HEK293T (cell line): ENCODE measurements around the gene RASA3.

Experiments used
- CTCF ChIA-PET: fragments of 350-600 bp; formaldehyde crosslinking; extraction: SDS; loops from one replicate; lab custom pipeline; 2021; ENCODE audit warnings: antibody characterized with exemption, inconsistent platforms; lab: Yijun Ruan, JAX
- POLR2A ChIA-PET: fragments of 350-600 bp; formaldehyde crosslinking; extraction: SDS; loops from one replicate; lab custom pipeline; 2020; ENCODE audit warnings: antibody characterized with exemption, inconsistent platforms; lab: Yijun Ruan, JAX
- DNase-seq: peaks from one replicate; pipeline ENCODE4 v3.0.0; 2012; ENCODE audit warnings: mixed read lengths; ENCODE audit errors: extremely low spot score
- ARNT ChIP-seq: fragments of 450-650 bp; IDR thresholded peaks from 2 replicates; pipeline ENCODE4 v1.6.1; 2017; ENCODE audit warnings: mild to moderate bottlenecking
- BHLHE40 ChIP-seq: fragments of 450-650 bp; IDR thresholded peaks from 2 replicates; pipeline ENCODE4 v1.6.1; 2016; ENCODE audit warnings: mild to moderate bottlenecking, moderate library complexity, borderline replicate concordance
- CTBP1 ChIP-seq: fragments of 450-650 bp; IDR thresholded peaks from 2 replicates; pipeline ENCODE4 v1.6.1; 2016; ENCODE audit warnings: borderline replicate concordance
- ELF4 ChIP-seq: fragments of 450-650 bp; IDR thresholded peaks from 2 replicates; pipeline ENCODE4 v1.6.1; 2017; ENCODE audit warnings: antibody characterized with exemption
- FOXA1 ChIP-seq: fragments of 450-650 bp; IDR thresholded peaks from 2 replicates; pipeline ENCODE4 v1.6.1; 2016; ENCODE audit warnings: mild to moderate bottlenecking
- FOXK2 ChIP-seq: fragments of 450-650 bp; IDR thresholded peaks from 2 replicates; pipeline ENCODE4 v1.6.1; 2016; ENCODE audit warnings: mild to moderate bottlenecking
- FOXM1 ChIP-seq: fragments of 450-650 bp; IDR thresholded peaks from 2 replicates; pipeline ENCODE4 v1.6.1; 2017; ENCODE audit warnings: mild to moderate bottlenecking, borderline replicate concordance
- HDGF ChIP-seq: fragments of 450-650 bp; IDR thresholded peaks from 2 replicates; pipeline ENCODE4 v1.6.1; 2017; ENCODE audit warnings: antibody characterized with exemption, borderline replicate concordance
- L3MBTL2 ChIP-seq: fragments of 450-650 bp; conservative IDR thresholded peaks from 2 replicates; pipeline ENCODE4 v1.6.1; 2016; ENCODE audit warnings: mild to moderate bottlenecking
- LEF1 ChIP-seq: fragments of 450-650 bp; IDR thresholded peaks from 2 replicates; pipeline ENCODE4 v1.6.1; 2017; ENCODE audit warnings: mild to moderate bottlenecking, borderline replicate concordance
- NFRKB ChIP-seq: fragments of 450-650 bp; IDR thresholded peaks from 2 replicates; pipeline ENCODE4 v1.6.1; 2016; ENCODE audit warnings: mild to moderate bottlenecking, moderate library complexity
- PKNOX1 ChIP-seq: fragments of 450-650 bp; IDR thresholded peaks from 2 replicates; pipeline ENCODE4 v1.6.1; 2016
- SP1 ChIP-seq: fragments of 450-650 bp; IDR thresholded peaks from 2 replicates; pipeline ENCODE4 v1.6.1; 2017
- SUZ12 ChIP-seq: fragments of 450-650 bp; IDR thresholded peaks from 2 replicates; pipeline ENCODE4 v1.6.1; 2016; ENCODE audit warnings: mild to moderate bottlenecking
- TARDBP ChIP-seq: fragments of 450-650 bp; IDR thresholded peaks from 2 replicates; pipeline ENCODE4 v1.6.1; 2016
- ZNF384 ChIP-seq: fragments of 450-650 bp; IDR thresholded peaks from 2 replicates; pipeline ENCODE4 v1.6.1; 2016

The RASA3 gene

GRCh38 chr13:113965383-113965874 is 167.0 kb downstream of the RASA3 start:
- no peak for TF ChIP-seq FOXM1
- no peak for DNase-seq
- POLR2A ChIA-PET: no interaction called here

GRCh38 chr13:113964251-113964995 is 168.0 kb downstream of the RASA3 start:
- ChIA-PET POLR2A (no interaction called here), CTCF (no interaction called here)
- TF ChIP-seq CTBP1: no peak
- TF ChIP-seq ELF4: no peak
- TF ChIP-seq ZNF384: no peak
- no peak for TF ChIP-seq NFRKB
- TF ChIP-seq L3MBTL2: no peak
- no peak for DNase-seq

More at GRCh38 chr13:113965383-113965874, 167.0 kb downstream of the RASA3 start:
- CTCF ChIA-PET: no interaction called here

GRCh38 chr13:113963376-113963775 is 169.0 kb downstream of the RASA3 start:
- CTCF ChIA-PET: no interaction called here
- DNase-seq: no peak
- TF ChIP-seq HDGF (no peak), ZNF384 (no peak), SP1 (no peak), BHLHE40 (no peak), FOXA1 (no peak), TARDBP (no peak), L3MBTL2 (no peak), CTBP1 (no peak), ELF4 (no peak), SUZ12 (no peak), PKNOX1 (no peak), FOXK2 (no peak), ARNT (no peak), NFRKB (no peak), LEF1 (no peak), FOXM1 (no peak)
- POLR2A ChIA-PET: no interaction called here

DNA sequence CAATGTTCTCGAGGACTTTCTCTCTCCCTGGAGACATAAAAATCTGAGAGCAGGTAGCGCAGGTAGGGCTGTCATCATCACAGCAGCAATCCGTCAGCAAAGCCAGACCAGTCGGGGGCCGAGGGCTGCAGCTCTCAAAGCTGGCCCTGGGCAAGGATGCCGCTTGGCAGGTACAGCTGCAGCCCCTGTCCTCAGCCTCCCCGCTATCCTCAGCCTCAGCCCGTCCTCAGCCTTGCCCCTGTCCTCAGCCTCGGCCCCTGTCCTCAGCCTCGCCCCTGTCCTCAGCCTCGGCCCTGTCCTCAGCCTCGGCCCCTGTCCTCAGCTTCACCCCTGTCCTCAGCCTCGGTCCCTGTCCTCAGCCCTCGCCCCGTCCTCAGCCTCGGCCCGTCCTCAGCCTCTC is 169.4 kb downstream of the RASA3 start:
- POLR2A ChIA-PET: no interaction called here
- TF ChIP-seq LEF1 (no peak), ZNF384 (no peak), FOXK2 (no peak), SP1 (no peak), NFRKB (no peak), TARDBP (no peak), ELF4 (no peak), FOXA1 (no peak), CTBP1 (no peak), SUZ12 (no peak)
- no peak for DNase-seq
- CTCF ChIA-PET: no interaction called here

- TF ChIP-seq FOXA1 (no peak), CTBP1 (no peak), TARDBP (no peak), ARNT (no peak), ZNF384 (no peak), SP1 (no peak), SUZ12 (no peak), HDGF (no peak), FOXM1 (no peak), ELF4 (no peak), PKNOX1 (no peak), L3MBTL2 (no peak), FOXK2 (no peak), BHLHE40 (no peak), NFRKB (no peak)
- ChIA-PET CTCF (no interaction called here), POLR2A (no interaction called here)
- no peak for DNase-seq
Measured at GRCh38 chr13:113962386-113962785, 170.0 kb downstream of the RASA3 start.

DNA sequence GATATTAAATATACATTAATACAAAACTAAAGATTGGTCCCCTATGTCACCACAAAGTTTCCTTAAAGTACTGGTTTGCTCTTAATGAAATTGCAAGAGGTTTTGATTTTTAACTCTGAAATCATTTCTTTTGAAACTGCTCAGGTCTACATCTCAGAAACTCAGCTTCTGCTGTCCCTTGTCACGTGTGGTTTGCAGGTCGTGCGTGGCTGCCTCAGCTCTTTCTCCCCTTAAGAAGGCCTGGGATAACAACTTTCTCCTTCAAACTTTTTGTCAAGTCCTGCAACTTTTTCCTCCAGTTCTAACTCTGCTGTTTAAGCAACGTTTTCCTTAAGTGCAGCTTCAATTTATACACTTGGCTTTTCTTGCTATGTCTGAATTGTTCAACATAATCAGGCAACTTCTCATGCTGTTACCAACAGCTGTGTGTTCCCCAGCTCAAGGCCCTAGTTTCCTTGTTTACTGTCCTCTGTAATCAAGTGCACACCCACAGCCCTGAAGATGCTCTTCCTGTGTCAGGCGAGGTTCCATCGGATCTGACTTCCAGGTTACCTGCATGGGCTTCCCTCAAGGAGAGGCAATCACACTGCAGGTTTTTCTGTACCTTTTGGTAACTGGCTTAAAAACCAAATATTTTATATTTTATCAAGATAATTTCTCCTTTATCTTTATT is 172.0 kb downstream of the RASA3 start:
- CTCF ChIA-PET: no interaction called here
- DNase-seq: no peak
- no peak for TF ChIP-seq CTBP1
- TF ChIP-seq FOXA1: no peak
- POLR2A ChIA-PET: no interaction called here

DNA sequence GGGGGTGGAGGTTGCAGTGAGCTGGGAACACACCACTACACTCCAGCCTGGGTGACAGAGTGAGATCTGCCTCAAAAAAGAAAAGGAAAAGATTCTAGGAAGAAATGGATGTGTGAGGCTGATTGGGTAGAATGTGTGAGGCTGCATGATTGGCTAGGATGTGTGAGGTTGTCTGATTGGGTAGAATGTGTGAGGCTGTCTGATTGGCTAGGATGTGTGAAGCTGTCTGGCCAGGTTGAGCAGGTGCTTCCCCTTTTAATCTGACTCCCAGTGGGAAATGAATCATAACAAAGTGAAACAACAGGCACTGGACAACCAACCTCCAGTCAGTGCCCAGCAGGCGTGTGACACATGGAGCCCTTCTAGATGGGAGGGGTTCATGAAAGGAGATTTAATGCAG is 173.2 kb downstream of the RASA3 start:
- ChIA-PET POLR2A (no interaction called here), CTCF (no interaction called here)
- no peak for DNase-seq
- no peak for TF ChIP-seq SP1
- no peak for TF ChIP-seq FOXA1
- TF ChIP-seq ARNT: no peak
- no peak for TF ChIP-seq NFRKB
- no peak for TF ChIP-seq TARDBP
- no peak for TF ChIP-seq ELF4
- TF ChIP-seq CTBP1: no peak
- no peak for TF ChIP-seq BHLHE40
- no peak for TF ChIP-seq FOXK2
- TF ChIP-seq LEF1: no peak
- TF ChIP-seq ZNF384: no peak
- no peak for TF ChIP-seq SUZ12
- TF ChIP-seq L3MBTL2: no peak
- no peak for TF ChIP-seq HDGF
- TF ChIP-seq FOXM1: no peak
- no peak for TF ChIP-seq PKNOX1
